SK-N-MC (cell line): ENCODE results near the gene TANC1.

Experiments
- EZH2 ChIP-seq: fragments of 200-600 bp; sonication (generic); IDR thresholded peaks from one replicate; pipeline ENCODE4 v1.6.1; 2017; ENCODE audit warnings: antibody characterized with exemption
- POLR2AphosphoS5 ChIP-seq: IDR thresholded peaks from 2 replicates; pipeline ENCODE4 v1.6.1; 2012; ENCODE audit warnings: mild to moderate bottlenecking, low read depth, low read length, borderline replicate concordance

- TF ChIP-seq EZH2 (no peak), POLR2AphosphoS5 (no peak)
These were observed 64.1 kb downstream of the TANC1 start for GRCh38 chr2:159032580-159032979.
